ENCODE data around the gene DOCK1.

DNA sequence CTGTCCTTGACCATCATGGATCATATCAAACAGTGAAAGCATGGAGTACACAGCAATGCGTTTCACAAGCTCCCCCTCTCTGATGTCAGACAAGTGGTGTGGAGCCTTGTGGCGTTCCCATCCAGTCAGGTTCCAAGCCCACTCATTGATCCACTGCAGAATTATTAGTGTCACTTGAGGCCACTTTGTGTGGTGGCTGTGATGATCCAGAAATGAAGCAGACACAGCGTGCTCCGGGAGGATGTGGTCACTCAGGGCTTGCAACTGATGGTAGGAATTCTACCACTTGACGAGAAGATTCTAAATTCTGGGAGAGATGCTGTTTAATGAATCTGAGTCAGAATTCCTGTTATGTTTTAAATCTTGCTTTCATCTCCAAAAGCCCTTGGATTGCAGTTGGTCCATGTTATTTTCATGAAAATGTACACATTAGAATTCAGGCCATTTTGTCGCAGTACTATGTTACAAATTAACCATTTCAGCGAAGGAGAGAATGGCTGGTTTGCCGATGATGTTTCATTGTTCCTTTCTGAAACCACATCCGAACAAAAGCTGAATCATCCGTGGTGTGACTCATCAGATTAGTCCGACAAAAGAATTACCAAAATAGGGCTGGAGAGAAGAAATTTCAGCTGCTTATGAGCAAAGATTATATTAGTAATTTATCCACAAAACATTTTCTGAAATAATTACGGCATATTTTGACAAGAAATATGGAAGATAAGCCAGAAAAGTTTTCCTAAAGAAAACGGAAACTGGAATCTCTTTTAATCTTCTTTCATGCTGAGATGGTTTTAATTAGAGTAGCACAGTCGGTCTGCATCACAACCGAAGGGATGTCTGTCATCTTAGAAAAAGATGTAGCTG lies 243.1 kb downstream of the DOCK1 start:
- TF ChIP-seq EZH2 (IDR thresholded peaks at IDR 0.05; ENCODE audit: insufficient read depth, poor library complexity, severe bottlenecking) (no peak), EZH2phosphoT487 (IDR thresholded peaks at IDR 0.05; ENCODE audit: insufficient read depth, low read depth) (no peak)
